ACHN (cell line): ENCODE results near the gene TENT5A.
A peak's percentile ranks its signal among the peaks of the same experiment; 100 is the strongest.
"Not testable (repeated sequence)": the region's sequence is repeated elsewhere in the genome, so short reads cannot be mapped to it uniquely, and the experiment has no call there.

ENCODE experiments used
- DNase-seq: peaks from one replicate; pipeline ENCODE4 v3.0.0-alpha.2; 2015
- in situ Hi-C: cut with HindIII; loops from 2 replicates; pipeline ENCODE4 v1.10.0; 2017; ENCODE audit warnings: low sequenced_read_pairs, low pct_ligation_motif_present, low pct_unique_long_range_greater_than_20kb

The TENT5A gene

GRCh38 chr6:81752084-81752920 lies at the start of gene TENT5A:
Gene TENT5A (minus strand): TSS chr6:81752681. CDS start chr6:81752141, 540 bp downstream.
- peak; percentile 83 for DNase-seq
- in situ Hi-C loops = no loop called here

- in situ Hi-C loops = no loop called here
- no peak for DNase-seq
Observed at GRCh38 chr6:81801489-81801888, 49.0 kb upstream of the TENT5A start.

- in situ Hi-C loops = no loop called here
Observed at GRCh38 chr6:81800666-81801065, 48.2 kb upstream of the TENT5A start.

GRCh38 chr6:81799323-81799722 lies 46.8 kb upstream of the TENT5A start:
- in situ Hi-C loops = no loop called here
- no peak for DNase-seq

More at GRCh38 chr6:81800666-81801065, 48.2 kb upstream of the TENT5A start:
- DNase-seq = no peak

- in situ Hi-C loops = no loop called here
- no peak for DNase-seq
Observed at GRCh38 chr6:81797591-81797990, 45.1 kb upstream of the TENT5A start.

GRCh38 chr6:81795890-81796289 lies 43.4 kb upstream of the TENT5A start:
- in situ Hi-C loops = no loop called here
- no peak for DNase-seq

GRCh38 chr6:81793821-81794475 lies 41.5 kb upstream of the TENT5A start:
- no peak for DNase-seq
- in situ Hi-C loops = no loop called here

- no peak for DNase-seq
- in situ Hi-C loops = no loop called here
Observed at GRCh38 chr6:81792826-81793225, 40.3 kb upstream of the TENT5A start.

- no peak for DNase-seq
- in situ Hi-C loops = no loop called here
Observed at GRCh38 chr6:81791756-81792155, 39.3 kb upstream of the TENT5A start.

GRCh38 chr6:81790034-81790433 lies 37.6 kb upstream of the TENT5A start:
- in situ Hi-C loops = no loop called here
- no peak for DNase-seq

- in situ Hi-C loops = no loop called here
- no peak for DNase-seq
Observed at GRCh38 chr6:81789291-81789690, 36.8 kb upstream of the TENT5A start.

- in situ Hi-C loops = no loop called here
Observed at GRCh38 chr6:81788748-81789147, 36.3 kb upstream of the TENT5A start.

GRCh38 chr6:81787313-81788068 lies 35.0 kb upstream of the TENT5A start:
- DNase-seq = no peak
- in situ Hi-C loops = no loop called here

More at GRCh38 chr6:81788748-81789147, 36.3 kb upstream of the TENT5A start:
- DNase-seq = no peak

GRCh38 chr6:81786150-81786549 lies 33.7 kb upstream of the TENT5A start:
- in situ Hi-C loops = no loop called here
- DNase-seq = no peak

- no peak for DNase-seq
- in situ Hi-C loops = no loop called here
Observed at GRCh38 chr6:81785377-81785776, 32.9 kb upstream of the TENT5A start.

- DNase-seq = no peak
- in situ Hi-C loops = no loop called here
Observed at GRCh38 chr6:81783893-81784292, 31.4 kb upstream of the TENT5A start.

- no peak for DNase-seq
- in situ Hi-C loops = no loop called here
Observed at GRCh38 chr6:81781624-81782023, 29.1 kb upstream of the TENT5A start.

- no peak for DNase-seq
- in situ Hi-C loops = no loop called here
Observed at GRCh38 chr6:81777586-81778268, 25.2 kb upstream of the TENT5A start.

- DNase-seq, in situ Hi-C loops: not testable (repeated sequence)
Observed at GRCh38 chr6:81776219-81776618, 23.7 kb upstream of the TENT5A start.
